ENCODE results near the gene PEPD.

Gene PEPD

GRCh38 chr19:33437821-33438671, 83.5 kb downstream of the PEPD start:
- H3K27ac ChIP-seq, result no peak overlapping the region
- peak; percentile 28; the same call in 1 of the 2 replicates for TF ChIP-seq CTCF (conservative IDR thresholded peaks at IDR 0.05)

- no peak overlapping the region for H3K27ac ChIP-seq
- TF ChIP-seq CTCF (conservative IDR thresholded peaks at IDR 0.05), result no peak
These were observed 84.2 kb downstream of the PEPD start for GRCh38 chr19:33437393-33437820.

GRCh38 chr19:33436360-33437345, 84.9 kb downstream of the PEPD start:
- no peak overlapping the region for H3K27ac ChIP-seq
- TF ChIP-seq CTCF (conservative IDR thresholded peaks at IDR 0.05), result no peak

- H3K27ac ChIP-seq, result no peak overlapping the region
- TF ChIP-seq CTCF (conservative IDR thresholded peaks at IDR 0.05), result no peak
These were observed 85.8 kb downstream of the PEPD start for GRCh38 chr19:33435706-33436359.

GRCh38 chr19:33434886-33435705, 86.5 kb downstream of the PEPD start:
- H3K27ac ChIP-seq, result no peak overlapping the region
- no peak for TF ChIP-seq CTCF (conservative IDR thresholded peaks at IDR 0.05)

- peak overlapping the region; percentile 77; the same call in 1 of the 2 replicates for H3K27ac ChIP-seq
- no peak for TF ChIP-seq CTCF (conservative IDR thresholded peaks at IDR 0.05)
These were observed 87.3 kb downstream of the PEPD start for GRCh38 chr19:33434069-33434885.
